Thyroid gland (tissue), 4 donors: Measurements from ENCODE around the gene ZNF672. TPM values are rescaled to one million over a fixed set of nuclear protein-coding genes. Genes with fewer than 3 reads are reported as not detected.

Experiments
- DNase-seq, 2 donors: peaks; one replicate each; pipeline ENCODE4 v3.0.0-alpha.2; 2019
- H3K27ac ChIP-seq, 3 donors: fragments of 200-600 bp; sonication (generic); 1 replicate in 2 of 3; 2 replicates in 1 of 3; pipeline ENCODE4 v1.5.1; 2016 to 2019; ENCODE audit warnings: mild to moderate bottlenecking in 1 of 3, moderate library complexity in 1 of 3
- H3K27me3 ChIP-seq: fragments of 200-600 bp; sonication (generic); one replicate; pipeline ENCODE4 v1.5.1; 2019
- H3K36me3 ChIP-seq, 2 donors: fragments of 200-600 bp; sonication (generic); one replicate each; pipeline ENCODE4 v1.5.1; 2016 to 2019
- H3K4me1 ChIP-seq, 2 donors: fragments of 200-600 bp; sonication (generic); one replicate each; pipeline ENCODE4 v1.5.1; 2017 to 2019
- H3K4me3 ChIP-seq, 3 donors: fragments of 200-600 bp; sonication (generic); replicated peaks in 1 of 3; 1 replicate in 2 of 3; 2 replicates in 1 of 3; pipeline ENCODE4 v1.5.1; 2016; ENCODE audit warnings: mild to moderate bottlenecking in 1 of 3
- H3K9me3 ChIP-seq: fragments of 200-600 bp; sonication (generic); one replicate; pipeline ENCODE4 v1.5.1; 2017
- POLR2A ChIP-seq, 2 donors: fragments of 450-650 bp; IDR thresholded peaks; one replicate each; pipeline ENCODE4 v1.6.1; 2017; ENCODE audit warnings: antibody characterized with exemption in 2 of 2, mild to moderate bottlenecking in 2 of 2, moderate library complexity in 1 of 2
- WGBS, 2 donors: methylation state at CpG; one replicate each; pipeline ENCODE4 v1.1.5; 2017; 5-methylcytosine and 5-hydroxymethylcytosine counted together
- intact Hi-C: fragments of 100-400 bp; cut with DNase I; formaldehyde crosslinking; loops from one replicate; pipeline ENCODE4 v1.15.1; 2023
- total RNA-seq, 4 donors: library from RNA; depleted of rRNA; stranded (reverse); fragments of >200 nt; gene quantifications; one replicate each; pipeline ENCODE4 v1.2.3, GENCODE V29; 2016
- TF ChIP-seq, protein P1 (sequence below), 6 experiments: fragments of 200-600 bp in 3 of 6; fragments of 450-650 bp in 3 of 6; sonication (generic) in 3 of 6; IDR thresholded peaks; one replicate each; pipeline ENCODE4 v1.5.1; 2016 to 2019; ENCODE audit warnings: antibody characterized with exemption in 6 of 6, mild to moderate bottlenecking in 2 of 6, inconsistent platforms in 1 of 6, moderate library complexity in 1 of 6

ZNF672 gene
- total RNA-seq, 4 donors from 2014 or later = 43.5 to 82.2 (median 53.7) TPM

GRCh38 chr1:248837045-248837780, 811 bp upstream of the ZNF672 start:
- DNase-seq = no peak

GRCh38 chr1:248838357-248839167, 538 bp downstream of the ZNF672 start:
- peak; percentile 74 to 92 for TF ChIP-seq POLR2A (IDR thresholded peaks at IDR 0.05)
- TF ChIP-seq, protein P1, sequence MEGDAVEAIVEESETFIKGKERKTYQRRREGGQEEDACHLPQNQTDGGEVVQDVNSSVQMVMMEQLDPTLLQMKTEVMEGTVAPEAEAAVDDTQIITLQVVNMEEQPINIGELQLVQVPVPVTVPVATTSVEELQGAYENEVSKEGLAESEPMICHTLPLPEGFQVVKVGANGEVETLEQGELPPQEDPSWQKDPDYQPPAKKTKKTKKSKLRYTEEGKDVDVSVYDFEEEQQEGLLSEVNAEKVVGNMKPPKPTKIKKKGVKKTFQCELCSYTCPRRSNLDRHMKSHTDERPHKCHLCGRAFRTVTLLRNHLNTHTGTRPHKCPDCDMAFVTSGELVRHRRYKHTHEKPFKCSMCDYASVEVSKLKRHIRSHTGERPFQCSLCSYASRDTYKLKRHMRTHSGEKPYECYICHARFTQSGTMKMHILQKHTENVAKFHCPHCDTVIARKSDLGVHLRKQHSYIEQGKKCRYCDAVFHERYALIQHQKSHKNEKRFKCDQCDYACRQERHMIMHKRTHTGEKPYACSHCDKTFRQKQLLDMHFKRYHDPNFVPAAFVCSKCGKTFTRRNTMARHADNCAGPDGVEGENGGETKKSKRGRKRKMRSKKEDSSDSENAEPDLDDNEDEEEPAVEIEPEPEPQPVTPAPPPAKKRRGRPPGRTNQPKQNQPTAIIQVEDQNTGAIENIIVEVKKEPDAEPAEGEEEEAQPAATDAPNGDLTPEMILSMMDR (IDR thresholded peaks at IDR 0.05) = no peak
- peaks cover 28 to 47% of the 10 kb centered on the region in 2 donors for H3K4me1 ChIP-seq
- H3K9me3 ChIP-seq = no peaks in the 10 kb centered on the region
- 0 to 1% methylated on average over 35 to 43 of the region's 82 CpGs for WGBS, 2 donors
- H3K4me3 ChIP-seq = peak overlapping the region; percentile 73 to 94 (median 86)
- peak overlapping the region; percentile 100 for H3K27ac ChIP-seq
- peak; percentile 94 to 95 for DNase-seq
- no peaks in the 10 kb centered on the region for H3K36me3 ChIP-seq
- intact Hi-C loops = no loop called here
- no peaks in the 10 kb centered on the region for H3K27me3 ChIP-seq

More at GRCh38 chr1:248837045-248837780, 811 bp upstream of the ZNF672 start:
- H3K36me3 ChIP-seq = no peaks in the 10 kb centered on the region
- 51 to 52% methylated on average over 11 of the region's 11 CpGs for WGBS, 2 donors
- H3K27me3 ChIP-seq = no peaks in the 10 kb centered on the region
- TF ChIP-seq, protein P1 (IDR thresholded peaks at IDR 0.05) = no peak
- TF ChIP-seq POLR2A (IDR thresholded peaks at IDR 0.05) = no peak
- H3K4me1 ChIP-seq = peaks cover 18 to 35% of the 10 kb centered on the region in 2 donors
- H3K9me3 ChIP-seq = no peaks in the 10 kb centered on the region
- intact Hi-C loops = no loop called here
- H3K4me3 ChIP-seq = peak overlapping the region in 2 of 3 donors; percentile 7 to 86
- peak overlapping the region; percentile 66 to 100 (median 100) for H3K27ac ChIP-seq

- no peaks in the 10 kb centered on the region for H3K36me3 ChIP-seq
- peak overlapping the region; percentile 100 for H3K27ac ChIP-seq
- H3K9me3 ChIP-seq = no peaks in the 10 kb centered on the region
- no peak for DNase-seq
- H3K4me1 ChIP-seq = peaks cover 31 to 47% of the 10 kb centered on the region in 2 donors
- 17 to 19% methylated on average over 9 to 10 of the region's 10 CpGs for WGBS, 2 donors
- H3K27me3 ChIP-seq = no peaks in the 10 kb centered on the region
- H3K4me3 ChIP-seq = peak overlapping the region in 2 of 3 donors; percentile 86 to 94
- intact Hi-C loops = no loop called here
- no peak for TF ChIP-seq POLR2A (IDR thresholded peaks at IDR 0.05)
- TF ChIP-seq, protein P1 (IDR thresholded peaks at IDR 0.05) = no peak
These were observed 1.1 kb downstream of the ZNF672 start for GRCh38 chr1:248839168-248839555.

DNA sequence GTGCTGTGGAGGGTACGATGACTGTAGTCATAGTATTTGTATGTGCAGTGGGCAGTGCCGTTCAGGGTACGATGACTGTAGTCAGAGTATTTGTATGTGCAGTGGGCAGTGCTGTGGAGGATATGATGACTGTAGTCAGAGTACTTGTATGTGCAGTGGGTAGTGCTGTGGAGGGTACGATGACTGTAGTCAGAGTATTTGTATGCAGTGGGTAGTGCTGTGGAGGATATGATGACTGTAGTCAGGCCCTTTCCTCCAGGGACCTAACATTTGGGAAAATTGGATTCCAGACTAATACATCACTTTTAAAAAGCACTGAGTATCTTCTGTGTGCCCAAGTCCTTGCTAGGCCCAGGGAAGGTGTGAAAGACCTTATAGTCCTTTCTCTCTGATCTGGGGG, 2.9 kb downstream of the ZNF672 start:
- H3K27ac ChIP-seq = no peak overlapping the region
- peaks cover 14 to 15% of the 10 kb centered on the region in 2 donors for H3K36me3 ChIP-seq
- WGBS, 2 donors = 61 to 80% methylated on average over 4 of the region's 4 CpGs
- H3K27me3 ChIP-seq = no peaks in the 10 kb centered on the region
- intact Hi-C loops = no loop called here
- H3K9me3 ChIP-seq = no peaks in the 10 kb centered on the region
- no peak for DNase-seq
- peaks cover 31 to 47% of the 10 kb centered on the region in 2 donors for H3K4me1 ChIP-seq
- TF ChIP-seq, protein P1 (IDR thresholded peaks at IDR 0.05) = no peak
- TF ChIP-seq POLR2A (IDR thresholded peaks at IDR 0.05) = no peak
- H3K4me3 ChIP-seq = no peak overlapping the region
